ENCODE results near the gene YBX2.
"Not testable (repeated sequence)": the region's sequence is repeated elsewhere in the genome, so short reads cannot be mapped to it uniquely, and the experiment has no call there.

The YBX2 gene

DNA sequence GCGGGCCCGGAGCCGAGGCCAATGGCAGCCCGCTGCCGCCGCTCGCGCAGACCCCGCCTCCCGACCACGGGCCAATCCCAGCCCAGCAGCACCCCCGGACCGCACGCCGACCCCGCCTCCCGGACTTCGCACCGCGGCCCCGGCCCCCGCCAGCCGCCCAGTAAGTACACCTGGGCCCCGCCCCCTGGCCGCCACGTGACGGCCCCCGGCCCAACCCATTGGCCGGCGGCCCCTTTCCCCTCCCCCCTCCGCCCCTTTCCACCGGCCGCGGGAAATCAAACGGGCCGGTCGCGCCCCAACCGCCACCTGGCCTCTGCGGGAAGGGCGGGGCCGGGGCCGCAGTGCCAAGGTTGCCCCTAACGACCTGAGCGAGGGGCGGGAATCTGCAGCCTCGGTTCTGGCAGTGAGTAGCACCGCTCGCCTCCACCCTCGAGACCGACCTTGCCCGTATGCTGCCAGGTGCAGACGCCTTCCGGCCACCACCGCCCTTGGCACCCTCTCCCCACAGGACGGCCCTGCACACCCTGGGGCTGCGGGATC, at the start of gene YBX2:
YBX2 (minus strand) TSS at position 26 of the 540 bp plus-strand sequence. CDS start 139 bp downstream, outside the sequence.
- Mint-ChIP-seq H3K27me3 (peaks cover 8% of the 10 kb centered on the region), H3K9me3 (no peaks in the 10 kb centered on the region), H3K27ac (peak within 1 kb of the TSS; percentile 51), H3K4me1 (peaks cover 20% of the 10 kb centered on the region), H3K4me3 (peak within 1 kb of the TSS; percentile 84), H3K36me3 (no peaks in the 10 kb centered on the region)

DNA sequence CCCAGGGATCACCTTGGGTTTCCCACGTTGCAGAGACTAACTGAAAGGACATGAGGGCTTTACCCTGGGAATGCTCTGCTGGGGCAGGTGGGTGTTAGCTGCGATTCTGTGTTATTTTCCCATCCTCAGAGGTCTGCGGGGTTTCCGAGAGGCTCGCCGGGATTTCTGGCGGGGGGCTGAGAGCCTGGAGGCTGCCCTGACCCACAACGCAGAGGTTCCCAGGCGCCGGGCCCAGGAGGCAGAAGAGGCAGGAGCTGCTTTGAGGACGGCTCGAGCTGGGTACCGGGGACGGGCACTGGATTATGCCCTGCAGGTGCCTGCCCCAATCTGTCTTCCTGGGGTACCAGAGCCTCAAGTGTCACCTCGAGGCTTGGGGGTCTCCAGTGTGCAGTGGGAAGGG, 48.8 kb upstream of the YBX2 start:
- H3K27ac Mint-ChIP-seq: no peak overlapping the region
- no peaks in the 10 kb centered on the region for H3K9me3 Mint-ChIP-seq
- H3K4me3 Mint-ChIP-seq: no peak overlapping the region
- no peaks in the 10 kb centered on the region for H3K36me3 Mint-ChIP-seq
- H3K27me3 Mint-ChIP-seq: no peaks in the 10 kb centered on the region
- H3K4me1 Mint-ChIP-seq: peaks cover 14% of the 10 kb centered on the region

DNA sequence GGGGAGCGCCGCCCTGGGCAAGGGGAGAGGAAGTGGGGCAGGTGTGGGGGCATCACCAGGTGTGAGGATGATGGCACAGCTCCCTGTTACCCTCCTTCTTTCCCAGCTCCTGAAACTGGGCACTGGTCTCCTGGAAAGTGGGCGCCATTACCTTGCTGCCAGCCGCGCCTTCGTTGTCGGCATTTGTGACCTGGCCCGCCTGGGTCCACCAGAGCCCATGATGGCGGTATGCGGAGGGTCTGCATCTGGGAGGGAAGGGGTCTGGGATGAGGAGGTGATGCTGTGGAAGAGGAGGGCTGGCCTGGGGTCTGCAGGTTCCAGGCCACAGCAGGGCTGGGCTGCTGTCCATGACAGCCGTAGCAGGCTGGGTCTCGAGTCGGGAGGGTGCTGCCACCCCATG, 47.4 kb upstream of the YBX2 start:
- H3K4me1 Mint-ChIP-seq: peaks cover 27% of the 10 kb centered on the region
- H3K36me3 Mint-ChIP-seq: no peaks in the 10 kb centered on the region
- no peak overlapping the region for H3K4me3 Mint-ChIP-seq
- peak overlapping the region; percentile 93 for H3K27ac Mint-ChIP-seq
- no peaks in the 10 kb centered on the region for H3K9me3 Mint-ChIP-seq
- no peaks in the 10 kb centered on the region for H3K27me3 Mint-ChIP-seq

DNA sequence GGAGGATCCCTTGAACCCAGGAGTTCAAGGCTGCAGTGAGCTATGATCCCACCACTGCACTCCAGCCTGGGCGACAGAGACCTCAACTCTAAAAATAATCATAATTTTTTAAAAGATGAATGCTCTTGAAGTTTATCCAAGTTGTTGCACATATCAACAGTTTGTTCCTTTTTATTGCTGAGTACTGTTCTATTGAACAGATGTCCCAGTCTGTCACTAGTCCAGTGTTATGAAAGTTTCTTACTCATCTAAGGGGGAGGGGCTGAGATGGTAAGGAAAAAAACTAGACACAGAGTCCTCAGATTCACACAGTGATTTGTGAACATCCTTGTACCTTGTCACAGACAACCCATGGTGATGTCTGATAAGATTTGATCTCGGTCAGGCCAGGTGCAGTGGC, 45.7 kb upstream of the YBX2 start:
- Mint-ChIP-seq H3K4me1 (peaks cover 35% of the 10 kb centered on the region), H3K4me3 (no peak overlapping the region), H3K9me3 (no peaks in the 10 kb centered on the region), H3K27ac (no peak overlapping the region), H3K36me3 (no peaks in the 10 kb centered on the region), H3K27me3 (no peaks in the 10 kb centered on the region)

DNA sequence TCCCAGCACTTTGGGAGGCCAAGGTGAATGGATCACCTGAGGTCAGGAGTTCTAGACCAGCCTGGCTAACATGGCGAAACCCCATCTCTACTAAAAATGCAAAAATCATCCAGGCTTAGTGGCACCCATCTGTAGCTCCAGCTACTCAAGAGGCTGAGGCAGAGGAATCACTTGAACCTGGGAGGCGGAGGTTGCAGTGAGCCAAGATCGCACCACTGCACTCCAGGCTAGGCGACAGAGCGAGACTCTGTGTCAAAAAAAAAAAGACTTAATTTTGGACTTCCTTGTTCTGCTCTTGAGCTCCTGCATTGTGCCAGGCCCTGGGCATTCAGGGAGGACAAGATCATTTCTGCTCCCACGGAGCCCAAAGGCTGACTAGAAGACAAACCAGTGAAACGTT, 43.2 kb upstream of the YBX2 start:
- not testable (repeated sequence) for H3K9me3 Mint-ChIP-seq, H3K27me3 Mint-ChIP-seq, H3K36me3 Mint-ChIP-seq
- Mint-ChIP-seq H3K27ac (peak overlapping the region; percentile 93), H3K4me1 (peaks cover 56% of the 10 kb centered on the region), H3K4me3 (peak overlapping the region; percentile 89)

DNA sequence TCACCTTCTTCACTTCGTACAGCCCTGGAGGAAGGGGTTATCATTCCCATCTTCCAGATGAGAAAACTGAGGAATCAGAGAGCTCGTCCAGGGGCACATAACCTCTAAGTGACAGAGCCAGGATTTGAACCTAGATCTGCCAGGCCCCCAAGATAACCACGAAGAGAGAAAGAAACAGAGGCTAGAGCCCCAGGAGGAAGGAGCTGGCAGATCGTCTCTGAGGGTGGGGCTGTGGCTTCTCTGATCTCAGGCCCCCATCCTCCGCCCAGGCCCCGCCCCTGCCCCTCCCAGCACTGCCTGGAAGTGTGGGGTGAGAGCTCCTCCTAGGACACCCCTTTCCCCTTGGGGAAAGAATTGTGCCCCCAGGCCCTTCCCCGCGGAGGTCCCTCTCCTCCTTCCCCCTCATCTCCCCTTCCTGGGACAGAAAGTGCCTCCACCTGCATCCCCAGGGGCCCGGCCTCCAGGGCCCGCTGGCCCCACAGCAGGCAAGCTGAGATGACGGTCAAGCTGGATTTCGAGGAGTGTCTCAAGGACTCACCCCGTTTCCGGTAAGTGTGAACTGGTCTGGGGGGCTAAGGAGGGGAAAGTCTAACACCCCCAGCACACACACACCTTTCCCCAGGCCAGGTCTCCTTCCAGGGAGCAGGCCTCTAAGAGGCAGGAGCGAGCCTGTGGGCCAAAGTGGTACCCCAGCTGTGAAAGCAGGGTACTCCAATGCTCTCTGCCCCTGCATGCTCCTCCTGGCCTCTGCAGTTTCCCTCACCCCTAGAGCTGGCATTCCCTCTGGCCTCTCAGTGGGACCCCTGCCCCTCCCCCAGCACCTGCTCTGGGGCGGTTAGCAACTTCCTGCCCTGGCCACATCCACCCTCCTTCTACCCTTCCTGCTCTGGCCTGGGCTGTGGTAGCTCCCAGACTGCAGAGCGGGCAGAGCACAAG, 42.1 kb upstream of the YBX2 start, which contains the start of gene ACAP1:
ACAP1 (plus strand) TSS at position 290 of the 936 bp plus-strand sequence; CDS start at position 496, 206 bp downstream.
- no peaks in the 10 kb centered on the region for H3K36me3 Mint-ChIP-seq
- peaks cover 61% of the 10 kb centered on the region for H3K4me1 Mint-ChIP-seq

DNA sequence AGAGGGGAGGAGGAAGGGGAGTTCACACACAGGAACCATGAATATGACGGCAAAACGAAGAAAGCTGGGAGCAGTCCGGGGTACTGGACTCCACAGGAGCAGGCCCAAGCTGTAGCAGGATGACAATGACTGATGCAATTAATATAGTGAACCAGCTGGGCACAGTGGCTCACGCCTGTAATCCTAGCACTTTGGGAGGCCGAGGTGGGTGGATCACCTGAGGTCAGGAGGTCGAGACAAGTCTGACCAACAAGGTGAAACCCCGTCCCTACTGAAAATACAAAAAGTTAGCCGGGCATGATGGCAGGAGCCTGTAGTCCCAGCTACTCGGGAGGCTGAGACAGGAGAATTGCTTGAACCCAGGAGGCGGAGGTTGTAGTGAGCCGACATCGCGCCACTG, 41.3 kb upstream of the YBX2 start:
- not testable (repeated sequence) for H3K9me3 Mint-ChIP-seq, H3K36me3 Mint-ChIP-seq, H3K27me3 Mint-ChIP-seq
- peak overlapping the region; percentile 93 for H3K27ac Mint-ChIP-seq
- peaks cover 65% of the 10 kb centered on the region for H3K4me1 Mint-ChIP-seq
- H3K4me3 Mint-ChIP-seq: peak overlapping the region; percentile 89

More for the DNA sequence above, 42.1 kb upstream of the YBX2 start, which contains the start of gene ACAP1:
- Mint-ChIP-seq H3K27ac (peak within 1 kb of the TSS; percentile 93), H3K4me3 (peak within 1 kb of the TSS; percentile 89), H3K9me3 (no peaks in the 10 kb centered on the region), H3K27me3 (no peaks in the 10 kb centered on the region)

DNA sequence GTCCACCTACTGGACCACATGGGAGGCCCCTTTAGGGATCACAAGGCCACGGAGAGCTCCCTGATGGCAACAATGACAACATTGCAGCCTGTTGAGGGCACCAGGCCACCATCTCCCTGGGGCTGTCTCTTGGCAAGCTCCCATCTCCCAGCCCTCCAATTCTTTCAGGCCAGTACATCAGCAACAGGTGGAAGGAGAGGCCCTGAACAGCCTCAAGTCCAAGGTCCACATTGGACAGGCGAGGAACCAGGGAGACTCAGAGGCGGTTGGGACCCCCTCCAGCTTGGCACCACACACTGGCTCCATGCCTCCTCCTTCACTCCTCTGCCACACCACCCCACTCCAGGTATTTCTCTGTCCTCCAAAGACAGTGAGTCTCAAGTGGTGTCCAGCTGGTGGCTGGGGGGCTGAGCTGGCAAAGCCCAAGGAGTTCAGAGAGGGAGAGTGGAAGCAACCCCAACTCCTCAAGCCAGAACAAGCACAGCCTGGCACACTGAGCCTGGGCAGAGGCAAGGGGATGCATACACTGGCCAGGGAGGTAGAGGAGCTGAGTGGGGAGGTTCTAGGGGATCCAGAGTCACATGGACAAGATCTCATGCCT, 40.6 kb upstream of the YBX2 start:
- Mint-ChIP-seq H3K4me1 (peaks cover 65% of the 10 kb centered on the region), H3K4me3 (peak overlapping the region; percentile 89)

DNA sequence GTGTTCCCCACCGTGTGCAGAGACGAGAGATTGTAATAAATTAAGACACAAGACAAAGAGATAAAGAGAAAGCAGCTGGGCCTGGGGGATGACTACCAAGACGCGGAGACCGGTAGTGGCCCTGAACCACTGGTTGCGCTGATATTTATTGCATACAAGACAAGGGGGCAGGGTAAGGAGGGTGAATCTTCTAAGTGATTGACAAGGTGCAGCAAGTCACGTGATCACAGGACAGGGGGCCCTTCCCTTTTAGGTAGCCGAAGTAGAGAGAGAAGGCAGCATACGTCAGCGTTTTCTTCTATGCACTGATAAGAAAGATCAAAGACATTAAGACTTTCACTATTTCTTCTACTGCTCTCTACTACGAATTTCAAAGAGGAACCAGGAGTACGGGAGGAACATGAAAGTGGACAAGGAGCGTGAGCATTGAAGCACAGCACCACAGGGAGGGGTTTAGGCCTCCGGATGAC, 38.2 kb upstream of the YBX2 start:
- peak overlapping the region; percentile 63 for H3K4me3 Mint-ChIP-seq
- not testable (repeated sequence) for H3K36me3 Mint-ChIP-seq, H3K9me3 Mint-ChIP-seq, H3K27me3 Mint-ChIP-seq
- peak overlapping the region; percentile 68 for H3K27ac Mint-ChIP-seq
- peaks cover 69% of the 10 kb centered on the region for H3K4me1 Mint-ChIP-seq

More for the DNA sequence above, 40.6 kb upstream of the YBX2 start:
- Mint-ChIP-seq H3K36me3 (no peaks in the 10 kb centered on the region), H3K27me3 (no peaks in the 10 kb centered on the region), H3K9me3 (no peaks in the 10 kb centered on the region), H3K27ac (peak overlapping the region; percentile 93)

DNA sequence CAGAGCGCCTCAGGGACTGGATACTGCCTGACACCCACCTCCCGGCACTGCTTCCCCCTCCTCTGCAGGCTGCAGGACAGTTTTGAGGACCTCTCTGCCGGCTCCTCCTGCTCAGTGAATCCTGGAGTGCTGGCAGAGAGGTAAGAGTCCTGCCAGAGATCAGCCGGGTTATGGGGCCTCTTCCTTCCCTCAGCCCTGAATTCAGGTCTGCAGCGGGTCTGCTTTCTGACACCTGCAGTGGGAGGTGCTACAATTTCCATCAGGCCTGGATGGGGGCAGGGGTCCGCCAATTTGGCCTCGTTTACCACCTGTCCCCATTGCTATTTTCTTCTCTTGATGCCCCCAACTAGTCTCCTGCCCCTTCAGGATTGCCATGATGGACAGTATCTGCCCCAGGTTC, 37.7 kb upstream of the YBX2 start:
- Mint-ChIP-seq H3K9me3 (no peaks in the 10 kb centered on the region), H3K36me3 (no peaks in the 10 kb centered on the region), H3K4me1 (peaks cover 64% of the 10 kb centered on the region), H3K4me3 (peak overlapping the region; percentile 63), H3K27ac (peak overlapping the region; percentile 68), H3K27me3 (no peaks in the 10 kb centered on the region)

DNA sequence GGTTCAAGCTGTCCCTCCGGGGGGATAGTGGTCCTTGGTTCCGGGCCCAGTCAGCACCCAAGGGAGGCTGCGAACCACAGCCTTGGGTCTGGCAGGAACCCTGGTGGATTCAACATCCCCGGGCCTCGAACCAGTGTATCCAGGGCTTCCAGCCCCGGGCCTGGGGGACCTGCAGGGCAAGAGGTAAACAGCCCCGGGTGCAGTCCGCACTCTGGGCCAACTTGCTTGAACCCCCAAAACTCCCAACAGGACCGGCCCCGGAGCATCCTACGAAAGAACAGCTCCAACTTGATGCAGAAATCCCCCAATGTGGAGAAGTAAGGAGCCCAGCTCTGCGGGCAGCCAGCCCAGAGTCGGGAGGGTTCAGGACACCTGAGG, 36.2 kb upstream of the YBX2 start:
- Mint-ChIP-seq H3K36me3 (no peaks in the 10 kb centered on the region), H3K9me3 (no peaks in the 10 kb centered on the region), H3K27ac (no peak overlapping the region), H3K27me3 (no peaks in the 10 kb centered on the region), H3K4me3 (peak overlapping the region; percentile 90), H3K4me1 (peaks cover 54% of the 10 kb centered on the region)

DNA sequence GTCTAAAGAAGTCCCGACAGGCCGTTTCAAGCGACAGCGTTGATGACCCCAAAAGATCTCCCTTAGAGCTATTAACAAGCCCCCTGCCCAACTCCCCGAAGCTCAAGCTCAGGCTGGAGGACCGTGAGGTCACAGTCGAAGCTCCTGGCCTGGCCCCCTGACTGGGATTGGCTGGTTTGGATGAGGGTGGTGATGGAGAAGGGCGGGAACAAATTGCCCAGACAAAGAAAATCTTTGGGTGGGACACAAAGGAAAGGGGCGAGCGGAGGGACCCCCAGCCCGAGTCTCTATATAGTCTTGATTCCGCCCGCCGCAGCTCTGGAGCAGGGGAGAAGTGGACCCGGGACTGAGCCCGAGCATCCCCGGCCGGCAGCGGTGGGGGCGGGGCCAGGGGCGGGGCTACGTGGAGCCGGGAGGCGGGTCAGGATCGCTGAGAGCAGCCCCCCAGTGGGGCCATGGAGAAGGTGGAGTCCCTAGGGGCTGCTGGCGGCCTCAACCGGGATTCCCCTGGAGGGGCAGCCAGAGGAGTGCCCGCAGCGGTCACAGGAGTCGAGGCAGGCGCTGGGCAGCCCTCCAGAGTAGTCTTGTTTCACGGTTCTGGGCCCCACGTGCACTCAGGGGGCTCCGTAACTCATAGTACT, 35.7 kb upstream of the YBX2 start:
- H3K4me1 Mint-ChIP-seq: peaks cover 49% of the 10 kb centered on the region
- H3K27me3 Mint-ChIP-seq: no peaks in the 10 kb centered on the region

DNA sequence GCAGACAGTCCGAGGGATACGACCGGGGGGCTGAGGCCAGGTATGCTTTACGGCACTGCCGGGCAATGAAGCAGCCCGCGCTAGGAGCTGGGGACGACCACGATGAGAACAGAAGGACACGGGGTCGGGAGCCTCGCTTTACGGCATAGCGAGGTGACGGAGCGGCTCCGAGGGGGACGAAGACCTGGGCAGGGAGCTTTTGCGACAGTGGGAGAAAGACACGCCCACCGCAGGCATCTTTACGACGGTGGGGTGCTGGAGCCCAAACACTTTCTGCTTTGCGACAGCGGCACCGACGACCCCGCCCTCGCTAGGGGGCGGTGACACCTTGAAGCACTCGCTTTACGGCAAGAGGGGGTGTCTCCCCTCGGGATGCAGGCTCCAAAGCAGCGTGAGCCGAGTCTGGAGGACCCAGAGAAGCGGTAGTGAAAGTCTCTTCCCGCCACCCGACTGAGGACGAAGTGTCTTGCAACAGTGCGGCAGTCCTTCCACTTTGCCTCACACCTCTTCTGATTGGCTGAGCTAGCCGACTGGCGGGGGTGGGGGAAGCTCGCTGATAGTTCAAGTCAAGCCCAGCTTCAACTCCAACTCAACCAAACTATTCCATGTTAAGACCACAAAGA, 35.0 kb upstream of the YBX2 start:
- Mint-ChIP-seq H3K36me3 (no peaks in the 10 kb centered on the region), H3K27ac (peak overlapping the region; percentile 99), H3K4me3 (peak overlapping the region; percentile 90), H3K9me3 (no peaks in the 10 kb centered on the region), H3K4me1 (peaks cover 43% of the 10 kb centered on the region), H3K27me3 (no peaks in the 10 kb centered on the region)

More for the DNA sequence above, 35.7 kb upstream of the YBX2 start:
- H3K4me3 Mint-ChIP-seq: peak overlapping the region; percentile 90
- no peaks in the 10 kb centered on the region for H3K9me3 Mint-ChIP-seq
- H3K27ac Mint-ChIP-seq: peak overlapping the region; percentile 99
- H3K36me3 Mint-ChIP-seq: no peaks in the 10 kb centered on the region

DNA sequence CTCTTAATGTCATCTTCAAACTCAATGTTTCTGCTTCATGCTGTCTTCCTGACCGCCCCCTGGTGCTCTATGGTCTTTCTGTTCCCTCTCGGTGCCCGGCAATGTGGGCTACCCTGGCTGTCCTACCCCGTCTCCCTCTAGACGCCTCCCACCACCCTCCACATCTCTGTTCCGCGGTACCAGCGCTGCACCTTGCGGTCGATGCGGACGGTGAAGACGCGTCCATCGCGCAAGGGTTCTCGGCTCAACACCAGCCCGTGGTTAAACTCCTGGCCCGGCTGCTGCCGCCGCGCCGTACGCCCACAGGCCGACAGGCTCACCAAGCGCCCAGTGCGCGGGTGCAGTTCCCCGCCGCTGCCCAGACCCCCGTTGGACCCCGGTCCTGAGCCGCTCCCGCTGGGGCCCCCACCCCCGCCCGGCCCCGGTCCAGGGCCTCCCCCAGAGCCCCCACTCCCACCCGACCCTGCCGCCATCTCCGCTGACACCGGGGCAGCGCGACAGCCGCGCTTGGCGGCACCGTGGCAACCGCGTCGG, 34.5 kb upstream of the YBX2 start, which contains the start of gene NEURL4:
NEURL4 (minus strand) TSS at position 496 of the 534 bp plus-strand sequence; CDS start at position 473, 23 bp downstream.
- Mint-ChIP-seq H3K4me3 (peak within 1 kb of the TSS; percentile 90), H3K4me1 (peaks cover 45% of the 10 kb centered on the region), H3K9me3 (no peaks in the 10 kb centered on the region), H3K27me3 (no peaks in the 10 kb centered on the region), H3K27ac (peak within 1 kb of the TSS; percentile 99), H3K36me3 (no peaks in the 10 kb centered on the region)

DNA sequence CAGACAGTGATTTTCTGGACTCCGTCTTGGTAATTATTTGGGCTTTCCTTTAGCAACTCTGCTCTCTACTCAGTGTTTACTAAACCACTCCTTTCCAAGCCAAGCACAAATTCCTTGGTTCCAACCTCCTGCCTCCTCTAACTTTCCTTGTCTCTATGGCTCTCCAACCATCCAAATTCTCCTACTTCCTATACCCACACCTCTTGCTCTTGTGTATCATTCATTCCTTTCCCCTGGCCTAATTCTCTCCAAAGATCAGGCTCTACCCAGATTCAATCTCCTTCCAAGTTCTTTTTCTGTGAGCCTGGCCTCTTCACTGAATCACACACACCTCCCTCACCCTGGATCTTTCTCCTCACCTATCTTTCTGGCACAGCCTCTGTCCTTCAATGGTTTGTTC, 33.6 kb upstream of the YBX2 start:
- H3K27ac Mint-ChIP-seq: peak overlapping the region; percentile 44
- no peaks in the 10 kb centered on the region for H3K36me3 Mint-ChIP-seq
- H3K4me3 Mint-ChIP-seq: peak overlapping the region; percentile 89
- H3K27me3 Mint-ChIP-seq: no peaks in the 10 kb centered on the region
- peaks cover 38% of the 10 kb centered on the region for H3K4me1 Mint-ChIP-seq
- no peaks in the 10 kb centered on the region for H3K9me3 Mint-ChIP-seq
